Measurements from ENCODE around the gene OPHN1.

DNA sequence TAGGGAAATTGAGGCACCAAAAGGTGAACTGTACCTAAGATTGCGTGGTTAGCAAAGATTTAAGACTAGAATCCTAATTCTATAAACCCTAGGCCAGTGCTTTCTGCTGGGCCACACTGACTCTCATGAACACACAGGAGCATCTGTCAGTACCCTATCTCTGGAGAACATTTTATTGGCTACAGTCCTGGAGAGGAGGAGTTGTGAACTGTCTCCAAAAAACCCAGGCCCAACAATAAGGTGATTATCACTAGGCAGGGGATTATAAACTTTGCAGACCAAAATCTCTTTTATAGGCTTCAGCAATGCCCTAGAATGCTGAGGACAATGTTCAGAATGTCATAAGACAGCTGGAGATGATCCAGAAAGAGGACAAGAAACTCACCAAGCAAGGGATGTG lies 24.1 kb downstream of the OPHN1 start:
- no peak for TF ChIP-seq POLR2A (IDR thresholded peaks at IDR 0.05)
- TF ChIP-seq, protein P1, sequence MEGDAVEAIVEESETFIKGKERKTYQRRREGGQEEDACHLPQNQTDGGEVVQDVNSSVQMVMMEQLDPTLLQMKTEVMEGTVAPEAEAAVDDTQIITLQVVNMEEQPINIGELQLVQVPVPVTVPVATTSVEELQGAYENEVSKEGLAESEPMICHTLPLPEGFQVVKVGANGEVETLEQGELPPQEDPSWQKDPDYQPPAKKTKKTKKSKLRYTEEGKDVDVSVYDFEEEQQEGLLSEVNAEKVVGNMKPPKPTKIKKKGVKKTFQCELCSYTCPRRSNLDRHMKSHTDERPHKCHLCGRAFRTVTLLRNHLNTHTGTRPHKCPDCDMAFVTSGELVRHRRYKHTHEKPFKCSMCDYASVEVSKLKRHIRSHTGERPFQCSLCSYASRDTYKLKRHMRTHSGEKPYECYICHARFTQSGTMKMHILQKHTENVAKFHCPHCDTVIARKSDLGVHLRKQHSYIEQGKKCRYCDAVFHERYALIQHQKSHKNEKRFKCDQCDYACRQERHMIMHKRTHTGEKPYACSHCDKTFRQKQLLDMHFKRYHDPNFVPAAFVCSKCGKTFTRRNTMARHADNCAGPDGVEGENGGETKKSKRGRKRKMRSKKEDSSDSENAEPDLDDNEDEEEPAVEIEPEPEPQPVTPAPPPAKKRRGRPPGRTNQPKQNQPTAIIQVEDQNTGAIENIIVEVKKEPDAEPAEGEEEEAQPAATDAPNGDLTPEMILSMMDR (IDR thresholded peaks at IDR 0.05), result no peak
